ENCODE data around the gene CPED1. TPM values are rescaled to one million over a fixed set of nuclear protein-coding genes. Genes with fewer than 3 reads are reported as not detected.

The CPED1 gene
- total and polyA plus RNA-seq, 10 of the 15 experiments (the other 5 are each of a cell fraction or from before 2014, with no cell fraction given), result 0.01 to 0.77 (median 0.10) TPM; not detected in 1

DNA sequence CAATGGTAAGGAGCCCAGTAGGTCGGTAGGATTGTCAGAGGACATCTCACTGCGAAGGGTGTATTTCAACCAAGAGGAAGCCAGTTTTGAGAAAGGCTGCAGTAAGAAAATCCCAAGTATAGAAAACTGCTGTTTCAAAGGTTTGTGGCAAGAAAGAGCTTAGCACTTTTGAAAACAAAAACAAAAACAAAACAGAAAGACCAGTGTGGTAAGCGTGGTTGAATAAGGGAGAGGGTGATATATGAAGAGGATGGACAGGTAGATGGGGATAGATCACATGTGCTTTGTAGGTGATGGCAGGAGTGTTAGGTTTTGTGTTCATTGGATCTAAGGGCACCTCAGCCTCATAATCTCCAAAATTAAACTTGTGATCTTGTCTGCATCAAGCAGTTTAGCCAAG lies 198.7 kb downstream of the CPED1 start (continued):
- no peak for TF ChIP-seq ASH2L (IDR thresholded peaks at IDR 0.05; ENCODE audit: borderline replicate concordance, low read depth)
- 0 out of 2 replicates have a peak, but pooled peaks have one; percentile 18 for TF ChIP-seq MLLT1 (IDR thresholded peaks at IDR 0.05)
- no peak for TF ChIP-seq HDAC6 (IDR thresholded peaks at IDR 0.05; ENCODE audit: unreplicated experiment)
- no peak for TF ChIP-seq WRNIP1 (IDR thresholded peaks at IDR 0.05; ENCODE audit: borderline replicate concordance, low read depth, low read length)

- ChIA-PET CTCF (no interaction called here), RAD21 (ENCODE audit: unreplicated experiment) (no interaction called here), POLR2A (interaction anchor here (0.8 kb wide), 1 partner anchor 9 kb away, joined by 3 read pairs; no protein-coding TSS in a partner anchor), SMC1A (ENCODE audit: uncharacterized antibody, unreplicated experiment) (interaction anchor here (1.0 to 2.4 kb wide), 6 partner anchors 9 to 126 kb away, joined by 3 to 8 read pairs (median 4); no protein-coding TSS in a partner anchor)
- Histone ChIP-seq H3K36me3 (ENCODE audit: control insufficient read depth in 2 of 2, insufficient read depth in 2 of 2, low read length in 1 of 2) (no peaks in the 10 kb centered on the region), H3K9ac (ENCODE audit: control insufficient read depth, insufficient read depth, low read length) (no peak overlapping the region), H3K27ac (ENCODE audit: control insufficient read depth, insufficient read depth) (no peak overlapping the region), H3K4me2 (ENCODE audit: control insufficient read depth, insufficient read depth) (no peak overlapping the region), H4K20me1 (ENCODE audit: control insufficient read depth, insufficient read depth) (no peaks in the 10 kb centered on the region), H3K4me3 (no peak overlapping the region), H3K4me1 (ENCODE audit: control insufficient read depth, insufficient read depth, low read length) (no peaks in the 10 kb centered on the region), H3K9me3 (replicated peaks; ENCODE audit: control insufficient read depth, insufficient read depth, low read length) (peaks cover 11% of the 10 kb centered on the region), H3K27me3 (replicated peaks in 1 of 2; ENCODE audit: control insufficient read depth in 2 of 2, insufficient read depth in 2 of 2, low read length in 1 of 2) (no peaks in the 10 kb centered on the region), H2AFZ (ENCODE audit: control insufficient read depth, low read depth, low read length) (no peak overlapping the region), H3K79me2 (ENCODE audit: control insufficient read depth, insufficient read depth, low read length) (no peaks in the 10 kb centered on the region)
- no peak for TF ChIP-seq CBX5 (IDR thresholded peaks at IDR 0.05; ENCODE audit: low read depth)
- TF ChIP-seq, protein P1, sequence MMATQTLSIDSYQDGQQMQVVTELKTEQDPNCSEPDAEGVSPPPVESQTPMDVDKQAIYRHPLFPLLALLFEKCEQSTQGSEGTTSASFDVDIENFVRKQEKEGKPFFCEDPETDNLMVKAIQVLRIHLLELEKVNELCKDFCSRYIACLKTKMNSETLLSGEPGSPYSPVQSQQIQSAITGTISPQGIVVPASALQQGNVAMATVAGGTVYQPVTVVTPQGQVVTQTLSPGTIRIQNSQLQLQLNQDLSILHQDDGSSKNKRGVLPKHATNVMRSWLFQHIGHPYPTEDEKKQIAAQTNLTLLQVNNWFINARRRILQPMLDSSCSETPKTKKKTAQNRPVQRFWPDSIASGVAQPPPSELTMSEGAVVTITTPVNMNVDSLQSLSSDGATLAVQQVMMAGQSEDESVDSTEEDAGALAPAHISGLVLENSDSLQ (IDR thresholded peaks at IDR 0.05), result no peak
- 0 out of 2 replicates have a peak, but pooled peaks have one; percentile 2 for TF ChIP-seq MLLT1 (IDR thresholded peaks at IDR 0.05)
- TF ChIP-seq NR2C2 (IDR thresholded peaks at IDR 0.05; ENCODE audit: borderline replicate concordance, control insufficient read depth, insufficient read length, low read depth), result no peak
- TF ChIP-seq RCOR1 (conservative IDR thresholded peaks at IDR 0.05; ENCODE audit: low read depth, low read length), result no peak
- TF ChIP-seq KLF5 (IDR thresholded peaks at IDR 0.05; ENCODE audit: partially characterized antibody), result no peak
- no peak for TF ChIP-seq CBX3 (IDR thresholded peaks at IDR 0.05; ENCODE audit: borderline replicate concordance, low read depth)
- no peak for TF ChIP-seq BHLHE40 (IDR thresholded peaks at IDR 0.05; ENCODE audit: borderline replicate concordance in 1 of 2, low read depth in 2 of 2, low read length in 1 of 2)
- no TSS peak for BruUV-seq (replicated peaks)
- FAIRE-seq, result no peak
- ATAC-seq, result no peak
- in situ Hi-C loops (cut with MboI), result no loop called here
- intact Hi-C loops (cut with micrococcal nuclease; ENCODE audit: unreplicated experiment), result no loop called here
- no peak for DNase-seq (ENCODE audit: low read depth, low spot score)
Observed at GRCh38 chr7:121187676-121188075, 199.2 kb downstream of the CPED1 start.
